Esophagus mucosa (tissue), 1 donor: ENCODE data around the gene ACRBP. TPM values are rescaled to one million over a fixed set of nuclear protein-coding genes. Genes with fewer than 3 reads are reported as not detected.

Experiments used
- ATAC-seq: fragments of 200-7000 bp; cut with Tn5 transposase; one replicate; pipeline ENCODE4 v1.9.1; 2020
- total RNA-seq: library from RNA; stranded (reverse); gene quantifications from one replicate; pipeline ENCODE4 v1.2.4, GENCODE V29; 2023
- donor health status: DM: yes; HTN: yes; CAD: no.

The ACRBP gene
- total RNA-seq, 1 donor from 2014 or later: 0.56 TPM

- peak; percentile 20 for ATAC-seq
These were observed 753 bp downstream of the ACRBP start for GRCh38 chr12:6646276-6647082.

DNA sequence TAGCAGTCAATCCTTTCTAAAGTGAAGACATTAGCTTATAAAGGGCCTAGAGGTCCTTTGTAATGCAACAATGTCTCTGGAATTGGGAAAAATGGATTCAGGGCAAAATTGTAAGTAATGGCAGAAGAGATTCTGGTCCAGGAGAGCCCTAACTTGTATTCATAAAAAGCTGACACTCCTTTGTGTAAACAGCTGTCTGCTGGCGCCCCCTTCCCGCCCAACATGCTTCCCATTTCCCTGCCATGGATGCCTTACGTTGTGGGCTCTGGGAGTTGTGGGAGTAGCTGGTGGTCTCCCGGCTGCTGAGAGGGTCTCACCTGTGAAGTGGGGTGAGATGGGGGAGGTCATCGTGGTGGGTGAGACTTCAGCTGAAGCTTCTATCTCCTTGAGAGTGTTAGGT is 2.3 kb downstream of the ACRBP start:
- no peak for ATAC-seq

DNA sequence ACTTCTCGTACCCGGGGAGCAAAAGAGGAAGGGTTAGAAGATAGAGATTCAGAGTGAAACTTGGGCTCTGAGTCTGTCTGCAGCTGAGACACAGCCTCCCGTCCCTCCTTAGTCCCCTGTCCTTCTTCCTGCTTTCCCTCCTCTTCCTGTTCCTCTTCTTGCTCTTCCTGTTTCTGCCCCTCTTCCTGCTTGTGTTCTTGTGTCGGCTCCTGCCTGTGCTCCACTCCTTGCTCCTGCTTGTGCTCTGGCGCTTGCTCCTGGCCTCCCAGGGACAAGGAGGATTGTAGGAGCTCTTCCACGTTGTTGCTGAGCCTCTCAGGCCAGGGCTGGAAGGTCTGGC is 3.0 kb downstream of the ACRBP start:
- no peak for ATAC-seq

GRCh38 chr12:6643569-6644256 is 3.5 kb downstream of the ACRBP start:
- ATAC-seq: no peak

- ATAC-seq: no peak
These were observed 6.1 kb downstream of the ACRBP start for GRCh38 chr12:6641131-6641530.

DNA sequence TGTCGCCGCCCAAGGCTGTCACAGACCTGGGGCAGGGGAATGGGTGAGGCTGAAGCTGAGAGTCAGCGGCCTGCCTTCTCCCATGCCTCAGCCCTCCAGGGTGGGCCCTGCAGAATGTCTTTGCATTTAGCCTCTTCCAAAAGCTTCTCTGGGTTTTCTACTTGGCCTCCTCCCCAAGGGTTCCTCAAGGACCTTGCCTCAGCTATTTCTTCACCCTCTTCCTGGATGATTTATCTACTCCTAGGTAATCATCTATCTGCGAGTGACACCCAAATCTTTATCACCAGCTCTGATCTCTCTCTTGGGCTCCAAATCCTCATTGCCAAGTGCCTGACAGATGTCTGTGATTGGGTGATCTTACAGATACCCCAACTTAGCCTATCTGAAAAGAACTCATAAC is 6.7 kb downstream of the ACRBP start:
- no peak for ATAC-seq

DNA sequence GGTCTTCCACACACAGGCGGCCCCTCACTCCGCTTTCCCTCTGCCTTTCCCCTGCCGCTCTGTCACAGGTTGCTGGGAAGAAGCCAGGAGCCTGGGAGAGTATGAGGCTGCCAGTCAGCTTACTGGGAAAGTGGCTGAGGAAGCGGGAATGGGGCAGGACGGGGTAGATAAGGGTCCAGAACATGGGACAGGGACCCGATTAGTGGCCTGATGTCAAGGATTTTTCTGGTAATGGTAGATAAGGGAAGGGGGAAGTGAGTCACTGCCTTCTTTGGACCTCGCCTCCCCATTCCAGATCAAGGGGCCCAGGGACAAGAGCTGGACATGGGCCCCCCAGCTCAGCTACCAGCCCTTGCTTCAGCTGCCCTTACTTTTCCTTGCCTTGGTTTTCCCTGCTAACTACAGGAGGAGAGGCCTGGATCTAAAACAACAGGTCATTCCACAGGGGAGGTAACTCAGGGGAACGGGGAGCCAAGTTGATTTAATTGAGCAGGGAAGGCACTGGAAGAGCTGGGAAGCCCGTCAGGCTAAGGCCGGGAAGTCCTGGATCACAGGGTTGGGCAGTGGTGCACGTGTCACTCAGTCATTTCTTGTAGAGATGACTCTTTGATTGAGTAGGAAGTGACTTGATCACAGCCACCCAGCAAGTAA is 8.0 kb downstream of the ACRBP start:
- no peak for ATAC-seq

DNA sequence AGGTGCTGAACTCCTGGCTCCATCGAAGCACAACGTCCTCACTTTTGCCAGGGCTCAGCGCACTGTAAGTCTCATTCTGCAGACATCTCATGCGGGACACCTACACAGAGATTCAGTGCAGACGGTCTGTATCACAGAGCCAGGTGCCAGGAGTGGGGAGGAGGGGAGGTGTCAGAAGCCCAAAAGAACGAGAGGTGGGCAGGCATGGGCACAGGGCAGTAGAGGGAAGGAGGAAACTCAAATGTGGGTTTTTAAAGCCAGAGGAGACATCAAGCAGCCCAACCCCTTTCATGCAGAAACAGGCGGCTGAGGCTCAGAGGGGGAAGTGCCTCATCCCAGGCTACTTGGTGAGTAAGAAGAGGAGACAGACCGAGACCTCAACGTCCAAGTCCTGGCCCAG is 8.9 kb downstream of the ACRBP start:
- ATAC-seq: no peak

- peak; percentile 94 for ATAC-seq
These were observed 11.2 kb downstream of the ACRBP start, which contains the start of gene LPAR5 for GRCh38 chr12:6635856-6636531. Gene LPAR5, minus strand, starts transcription at chr12:6635959. Its CDS starts 14,711 bp downstream, at chr12:6621248.

DNA sequence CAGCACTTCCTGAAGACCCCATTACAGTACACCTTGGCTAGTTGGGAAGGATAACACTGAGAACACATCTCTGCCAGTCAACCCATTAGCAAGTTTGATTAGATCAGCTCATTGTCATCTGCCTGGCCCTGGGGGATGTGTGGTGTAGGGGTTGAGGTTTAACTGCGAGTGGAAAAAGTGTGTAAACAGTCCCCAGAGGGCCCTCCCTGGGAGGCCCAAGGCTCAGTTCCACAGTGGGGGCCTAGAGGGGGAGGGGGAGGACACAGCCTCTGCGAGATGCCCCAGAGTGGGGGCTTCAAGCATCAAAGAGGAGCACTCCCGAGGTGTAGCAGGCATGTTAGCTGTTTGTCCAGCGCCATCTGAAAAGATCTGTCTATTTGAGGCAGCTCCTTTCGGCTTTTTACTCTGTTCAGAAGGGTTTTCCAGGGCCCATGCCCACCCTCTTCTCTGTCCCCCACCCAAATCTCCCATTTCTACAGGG is 11.8 kb downstream of the ACRBP start:
- ATAC-seq: peak; percentile 17

DNA sequence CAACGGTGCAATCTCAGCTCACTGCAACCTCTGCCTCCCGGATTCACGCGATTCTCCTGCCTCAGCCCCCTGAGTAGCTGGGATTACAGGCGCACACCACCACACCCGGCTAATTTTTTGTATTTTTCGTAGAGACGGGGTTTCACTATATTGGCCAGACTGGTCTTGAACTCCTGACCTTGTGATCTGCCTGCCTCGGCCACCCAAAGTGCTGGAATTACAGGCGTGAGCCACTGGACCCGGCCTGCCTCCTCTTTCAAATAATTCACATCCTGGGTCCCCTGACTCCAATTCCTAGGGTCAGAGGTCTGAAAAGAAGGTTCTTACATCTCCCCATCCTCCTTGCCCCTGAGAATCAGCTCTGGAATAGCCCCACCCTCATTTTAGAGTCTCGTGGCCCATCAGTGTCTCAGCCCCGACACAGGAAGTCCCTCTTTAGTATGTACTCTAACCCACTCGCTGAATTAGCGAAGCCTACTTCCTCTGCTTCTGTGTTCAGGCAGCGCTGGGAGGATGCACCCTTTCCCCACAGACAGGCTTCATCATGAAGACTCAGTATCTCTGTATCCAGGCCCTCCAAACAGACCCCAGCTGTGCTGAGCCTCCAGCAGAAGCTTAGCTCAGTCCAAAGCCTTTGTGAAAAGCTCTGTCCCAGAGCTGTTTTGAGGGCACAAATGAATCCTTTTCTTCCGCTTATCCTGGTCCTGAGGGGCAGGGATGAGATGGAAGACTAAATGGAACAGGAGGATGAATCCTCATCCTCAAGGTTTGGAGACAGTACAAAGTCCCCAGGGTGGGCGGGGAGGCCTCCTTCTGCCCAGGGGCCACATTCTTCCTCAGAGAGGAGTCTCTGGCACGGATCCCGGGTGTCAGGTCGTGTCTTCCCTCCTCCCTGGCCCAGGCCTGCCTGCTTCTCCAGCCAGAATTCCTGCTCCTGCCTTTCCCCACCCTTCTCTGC is 14.9 kb downstream of the ACRBP start:
- no peak for ATAC-seq

DNA sequence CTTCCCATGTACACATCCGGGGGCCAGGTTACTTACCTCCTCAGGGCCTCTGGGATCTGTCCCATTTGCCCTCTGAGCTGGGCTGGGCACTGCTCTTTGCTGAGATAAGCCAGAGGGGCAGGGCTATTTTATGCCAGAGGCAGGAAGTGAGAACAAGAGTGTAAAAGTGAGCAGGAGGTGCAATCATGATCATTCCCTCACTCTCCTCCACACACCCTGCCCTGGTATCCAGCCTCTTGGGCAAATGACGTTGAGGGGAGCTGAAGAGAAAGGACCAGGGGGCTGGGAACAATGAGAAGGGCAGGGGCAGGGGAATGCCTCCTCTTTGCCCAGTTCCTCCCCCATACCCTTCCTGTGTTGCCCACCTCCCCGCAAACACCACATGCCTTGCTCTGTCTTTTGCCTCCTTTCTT is 15.7 kb downstream of the ACRBP start:
- ATAC-seq: no peak

DNA sequence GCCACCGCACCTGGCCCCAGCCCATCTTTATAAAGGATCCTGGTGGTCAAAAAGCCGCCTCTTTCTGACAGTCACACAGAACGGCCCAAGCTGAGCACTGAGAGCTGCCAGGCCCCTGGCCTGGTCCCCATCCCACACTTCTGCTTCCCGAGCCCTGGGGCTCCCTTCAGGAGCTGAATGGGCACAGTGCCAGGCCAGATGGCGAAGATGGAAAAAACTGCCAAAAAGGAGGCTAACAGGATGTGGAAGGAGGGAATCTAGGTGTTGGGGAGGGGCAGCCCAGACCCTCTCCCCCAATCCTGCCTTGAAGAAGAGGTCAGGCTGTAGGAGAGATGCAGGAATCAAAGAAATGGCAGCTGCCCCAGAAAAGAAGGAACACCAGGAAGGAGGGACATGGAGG is 16.5 kb downstream of the ACRBP start:
- ATAC-seq: no peak

- no peak for ATAC-seq
These were observed 19.6 kb downstream of the ACRBP start for GRCh38 chr12:6627616-6628015.

DNA sequence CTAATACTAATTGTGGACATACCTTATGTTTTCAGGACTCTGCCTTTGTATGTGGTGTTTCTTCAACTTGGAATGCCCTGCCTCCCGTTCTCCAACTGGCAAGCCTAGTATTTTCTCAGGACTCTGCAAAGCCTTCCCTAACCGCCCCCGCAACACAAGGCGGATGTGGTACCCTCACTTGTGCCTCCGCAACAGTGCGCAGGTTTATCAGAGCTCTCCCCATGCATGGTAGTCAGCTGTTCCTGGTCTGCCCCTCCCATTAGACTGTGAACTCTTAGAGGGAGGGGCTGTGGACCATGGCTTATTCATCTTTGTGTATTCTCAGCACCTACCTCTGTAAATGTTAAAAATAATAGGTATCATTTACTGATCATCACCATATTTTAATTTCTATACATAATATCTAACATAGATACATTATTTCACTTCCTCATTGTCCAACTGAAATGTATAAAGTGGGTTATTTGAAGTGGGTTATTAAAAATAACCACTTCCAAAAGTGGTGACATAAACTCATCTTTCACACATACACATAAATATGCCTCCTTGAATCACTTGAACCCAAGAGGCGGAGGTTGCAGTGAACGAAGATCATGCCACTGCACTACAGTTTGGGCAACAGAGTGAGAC is 20.5 kb downstream of the ACRBP start:
- no peak for ATAC-seq

DNA sequence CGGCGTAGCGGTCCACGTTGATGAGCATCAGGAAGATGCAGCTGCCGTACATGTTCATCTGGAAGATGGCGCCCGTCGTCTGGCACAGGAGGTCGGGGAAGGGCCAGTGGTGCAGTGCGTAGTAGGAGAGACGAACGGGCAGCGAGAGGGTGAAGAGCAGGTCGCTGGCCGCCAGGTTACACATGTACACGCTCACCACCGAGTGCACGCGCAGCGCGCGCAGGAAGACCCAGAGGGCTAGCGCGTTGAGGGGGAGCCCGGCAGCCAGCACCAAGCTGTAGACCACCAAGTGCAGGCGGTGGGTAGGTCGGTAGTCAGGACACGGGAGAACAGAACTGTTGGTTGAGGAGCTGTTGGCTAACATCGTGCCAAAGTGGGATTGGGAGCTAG is 26.4 kb downstream of the ACRBP start:
- ATAC-seq: no peak

GRCh38 chr12:6620137-6620884 is 26.9 kb downstream of the ACRBP start:
- ATAC-seq: peak; percentile 2

- ATAC-seq: no peak
These were observed 28.6 kb downstream of the ACRBP start for GRCh38 chr12:6618483-6619225.

DNA sequence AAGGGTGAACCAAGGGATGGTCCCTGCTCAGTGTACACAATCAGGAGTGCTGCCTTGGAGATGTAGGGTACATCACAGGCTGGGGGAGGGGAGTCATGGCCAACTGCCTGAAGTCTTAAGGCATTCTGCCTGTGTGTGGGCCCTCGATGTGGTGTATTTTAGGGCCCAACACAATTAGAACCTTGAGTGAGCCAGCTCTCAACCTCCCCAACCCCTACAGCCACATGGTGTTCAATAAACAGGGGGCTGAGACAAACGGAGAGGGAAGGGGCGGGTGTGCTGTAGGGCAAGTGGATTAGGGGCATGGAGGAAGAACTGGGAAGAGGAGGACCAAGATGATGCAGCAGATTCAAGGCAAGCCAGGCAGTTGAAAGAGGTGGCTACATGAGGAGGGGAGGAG is 31.4 kb downstream of the ACRBP start:
- ATAC-seq: no peak
